ENCODE results near the gene MEPCE.

- no peak for TF ChIP-seq CTCF (conservative IDR thresholded peaks at IDR 0.05; ENCODE audit: low read depth, low read length)
- no peak for TF ChIP-seq EZH2 (IDR thresholded peaks at IDR 0.05; ENCODE audit: borderline replicate concordance, low read depth, low read length, poor library complexity, severe bottlenecking)
Observed at GRCh38 chr7:100475549-100475948, 45.9 kb downstream of the MEPCE start.
